Stomach (tissue), 4 donors: Measurements from ENCODE around the gene NSUN6.

Experiments used
- EP300 ChIP-seq: sonication (generic); formaldehyde crosslinking; IDR thresholded peaks from one replicate; pipeline ENCODE4 v1.6.1; 2017; ENCODE audit warnings: antibody characterized with exemption
- POLR2A ChIP-seq, 4 donors: fragments of 450-650 bp; IDR thresholded peaks; one replicate each; pipeline ENCODE4 v1.6.1; 2016; ENCODE audit warnings: antibody characterized with exemption in 4 of 4, control low read depth in 2 of 4, mild to moderate bottlenecking in 1 of 4, moderate library complexity in 1 of 4
- POLR2AphosphoS5 ChIP-seq, 3 donors: sonication (generic); formaldehyde crosslinking; IDR thresholded peaks; one replicate each; pipeline ENCODE4 v1.6.1; 2016; ENCODE audit warnings: antibody characterized with exemption in 3 of 3
- TF ChIP-seq, protein P1 (sequence below), 7 experiments: fragments of 450-650 bp in 4 of 7; fragments of 200-600 bp in 3 of 7; sonication (generic) in 3 of 7; IDR thresholded peaks; one replicate each; pipeline ENCODE4 v1.5.1; 2016 to 2019; ENCODE audit warnings: antibody characterized with exemption in 7 of 7, control low read depth in 2 of 7, mild to moderate bottlenecking in 1 of 7

DNA sequence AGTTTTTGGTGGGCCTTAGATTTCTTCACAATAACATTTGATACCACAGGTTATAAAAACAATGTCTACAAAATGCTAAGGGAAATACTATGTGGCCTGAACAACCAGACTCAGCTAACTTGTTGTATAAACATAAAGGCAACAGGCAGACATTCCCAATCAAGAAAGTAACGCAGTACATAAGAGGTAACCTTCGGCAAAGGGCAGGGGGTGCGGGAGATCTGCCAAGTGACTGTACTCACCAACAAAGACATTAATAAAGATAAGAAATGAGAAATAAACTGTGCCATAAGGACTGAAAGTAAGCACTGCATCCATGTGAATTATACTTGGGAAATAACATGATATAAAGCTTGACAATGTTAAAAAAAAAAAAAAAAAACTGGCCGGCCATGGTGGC is 15.4 kb downstream of the NSUN6 start:
- TF ChIP-seq, protein P1, sequence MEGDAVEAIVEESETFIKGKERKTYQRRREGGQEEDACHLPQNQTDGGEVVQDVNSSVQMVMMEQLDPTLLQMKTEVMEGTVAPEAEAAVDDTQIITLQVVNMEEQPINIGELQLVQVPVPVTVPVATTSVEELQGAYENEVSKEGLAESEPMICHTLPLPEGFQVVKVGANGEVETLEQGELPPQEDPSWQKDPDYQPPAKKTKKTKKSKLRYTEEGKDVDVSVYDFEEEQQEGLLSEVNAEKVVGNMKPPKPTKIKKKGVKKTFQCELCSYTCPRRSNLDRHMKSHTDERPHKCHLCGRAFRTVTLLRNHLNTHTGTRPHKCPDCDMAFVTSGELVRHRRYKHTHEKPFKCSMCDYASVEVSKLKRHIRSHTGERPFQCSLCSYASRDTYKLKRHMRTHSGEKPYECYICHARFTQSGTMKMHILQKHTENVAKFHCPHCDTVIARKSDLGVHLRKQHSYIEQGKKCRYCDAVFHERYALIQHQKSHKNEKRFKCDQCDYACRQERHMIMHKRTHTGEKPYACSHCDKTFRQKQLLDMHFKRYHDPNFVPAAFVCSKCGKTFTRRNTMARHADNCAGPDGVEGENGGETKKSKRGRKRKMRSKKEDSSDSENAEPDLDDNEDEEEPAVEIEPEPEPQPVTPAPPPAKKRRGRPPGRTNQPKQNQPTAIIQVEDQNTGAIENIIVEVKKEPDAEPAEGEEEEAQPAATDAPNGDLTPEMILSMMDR (IDR thresholded peaks at IDR 0.05): no peak
- no peak for TF ChIP-seq POLR2A (IDR thresholded peaks at IDR 0.05)
- TF ChIP-seq POLR2AphosphoS5 (IDR thresholded peaks at IDR 0.05): no peak
- TF ChIP-seq EP300: no peak
